Endothelial cell of umbilical vein (primary cell): Measurements from ENCODE around the gene FAM50B. TPM values are rescaled to one million over a fixed set of nuclear protein-coding genes. Genes with fewer than 3 reads are reported as not detected.
A peak's percentile ranks its signal among the peaks of the same experiment; 100 is the strongest.

ENCODE experiments used
- BruUV-seq: library from RNA; stranded (reverse); fragments of 400-500 nt; replicated peaks from 2 replicates; lab custom pipeline; 2021; lab: Mats Ljungman, UMichigan
- CTCF ChIA-PET: fragments of 300-600, 350-600 bp; sonication (Branson Sonifier 250); formaldehyde crosslinking; loops from one replicate; lab custom pipeline; 2021; ENCODE audit warnings: antibody characterized with exemption, inconsistent platforms; lab: Charles Lee
- POLR2A ChIA-PET: fragments of 300-600, 350-600 bp; sonication (Branson Sonifier 250); formaldehyde crosslinking; loops from one replicate; lab custom pipeline; 2021; ENCODE audit warnings: antibody characterized with exemption, inconsistent platforms; lab: Charles Lee
- DNase-seq: peaks from one replicate; pipeline ENCODE4 v3.0.0-alpha.2; 2011; ENCODE audit warnings: low read depth, low spot score
- FAIRE-seq: peaks from 2 replicates; lab custom pipeline; 2011; peaks lifted over from hg19 to GRCh38; lab: Jason Lieb, UNC
- H2AFZ ChIP-seq: 2 replicates; pipeline ENCODE4 v1.6.0; 2012; ENCODE audit warnings: low read depth, low read length, control low read depth, inconsistent platforms
- H3K27ac ChIP-seq: 2 replicates; pipeline ENCODE4 v1.5.1; 2011; ENCODE audit warnings: low read depth, mild to moderate bottlenecking, control low read depth, low read length, moderate library complexity; ENCODE audit not compliant: insufficient read depth
- H3K27me3 ChIP-seq, 2 experiments: 2 replicates each; pipeline versions ENCODE4 v1.6.0 to v1.6.1; 2011; ENCODE audit warnings: low read length in 2 of 2, mixed read lengths in 1 of 2; ENCODE audit not compliant: control insufficient read depth in 2 of 2, insufficient read depth in 2 of 2
- H3K36me3 ChIP-seq, 2 experiments: 2 replicates in 1 of 2; 3 replicates in 1 of 2; pipeline ENCODE4 v1.5.1; 2011; ENCODE audit warnings: low read length in 2 of 2, mild to moderate bottlenecking in 1 of 2, moderate library complexity in 1 of 2; ENCODE audit not compliant: control insufficient read depth in 2 of 2, insufficient read depth in 2 of 2; ENCODE audit errors: extremely low read depth in 1 of 2
- H3K4me1 ChIP-seq: 3 replicates; pipeline ENCODE4 v1.5.1; 2011; ENCODE audit warnings: mild to moderate bottlenecking, low read length; ENCODE audit not compliant: control insufficient read depth, insufficient read depth; ENCODE audit errors: extremely low read depth
- H3K4me2 ChIP-seq: 2 replicates; pipeline ENCODE4 v1.6.1; 2011; ENCODE audit warnings: low read length, control low read depth, mixed read lengths; ENCODE audit not compliant: insufficient read depth
- H3K4me3 ChIP-seq, 3 experiments: fragments of 200-600 bp in 1 of 3; sonication (generic), shearing (Covaris generic) in 1 of 3; replicated peaks in 1 of 3; 2 replicates each; pipeline ENCODE4 v1.5.1; 2011 to 2016; ENCODE audit warnings: control low read depth in 3 of 3, low read length in 3 of 3, mild to moderate bottlenecking in 2 of 3, inconsistent platforms in 1 of 3, low read depth in 1 of 3, moderate library complexity in 1 of 3; ENCODE audit not compliant: insufficient read depth in 1 of 3
- H3K79me2 ChIP-seq: 2 replicates; pipeline ENCODE4 v1.6.0; 2012; ENCODE audit warnings: low read length, inconsistent platforms; ENCODE audit not compliant: control insufficient read depth, insufficient read depth
- H3K9ac ChIP-seq: replicated peaks from 2 replicates; pipeline ENCODE3; 2011; ENCODE audit warnings: low read length, control low read depth; ENCODE audit not compliant: insufficient read depth; ENCODE audit errors: extremely low read depth
- H3K9me1 ChIP-seq: replicated peaks from 3 replicates; pipeline ENCODE4 v1.6.0; 2011; ENCODE audit warnings: mild to moderate bottlenecking, low read length; ENCODE audit not compliant: control insufficient read depth, insufficient read depth; ENCODE audit errors: extremely low read depth
- H3K9me3 ChIP-seq: replicated peaks from 2 replicates; pipeline ENCODE4 v1.5.1; 2012; ENCODE audit warnings: low read length, inconsistent platforms; ENCODE audit not compliant: control insufficient read depth, insufficient read depth
- H4K20me1 ChIP-seq: replicated peaks from 2 replicates; pipeline ENCODE3; 2011; ENCODE audit warnings: mild to moderate bottlenecking, low read length; ENCODE audit not compliant: control insufficient read depth, insufficient read depth; ENCODE audit errors: extremely low read depth
- EZH2 ChIP-seq: IDR thresholded peaks from 2 replicates; pipeline ENCODE4 v1.6.1; 2012; ENCODE audit warnings: borderline replicate concordance, low read depth, mild to moderate bottlenecking, moderate library complexity, low read length, inconsistent platforms; ENCODE audit not compliant: severe bottlenecking
- GATA2 ChIP-seq: IDR thresholded peaks from 2 replicates; pipeline ENCODE4 v1.7.0; 2011; ENCODE audit warnings: low read depth, mild to moderate bottlenecking, moderate library complexity, mixed read lengths, low read length; ENCODE audit not compliant: insufficient read length, insufficient read depth
- MYC ChIP-seq: IDR thresholded peaks from one replicate; pipeline ENCODE4 v1.6.1; 2011; ENCODE audit warnings: mild to moderate bottlenecking, low read depth, low read length
- POLR2A ChIP-seq: IDR thresholded peaks from 2 replicates; pipeline ENCODE4 v1.6.1; 2012; ENCODE audit warnings: low read depth, mild to moderate bottlenecking, control low read depth, low read length
- POLR2AphosphoS5 ChIP-seq: IDR thresholded peaks from 2 replicates; pipeline ENCODE4 v1.6.1; 2012; ENCODE audit warnings: low read depth, mild to moderate bottlenecking, control low read depth, low read length, moderate library complexity; ENCODE audit not compliant: insufficient read depth
- dilution Hi-C: fragments of 300-500 bp; cut with MboI; formaldehyde crosslinking; loops from one replicate; pipeline ENCODE4 v1.15.0; 2019; ENCODE audit warnings: low sequenced_read_pairs; ENCODE audit not compliant: extremely low pct_ligation_motif_present
- intact Hi-C: fragments of 100-400 bp; cut with micrococcal nuclease; formaldehyde crosslinking; loops from one replicate; pipeline ENCODE4 v1.10.0; 2022
- polyA plus RNA-seq, 4 experiments: library from polyadenylated mRNA; depleted of rRNA in 3 of 4; stranded (reverse) in 3 of 4; unstranded in 1 of 4; fragments of >200 nt; gene quantifications; 2 replicates each; pipeline versions ENCODE4 v1.2.1 to v1.2.3, GENCODE V29; 2011 to 2012; ENCODE audit warnings: missing spikeins in 1 of 4
- total RNA-seq: library from RNA; stranded (reverse); gene quantifications from 2 replicates; pipeline ENCODE4 v1.2.3, GENCODE V29; 2021
- TF ChIP-seq, protein P1 (sequence below), 2 donors: IDR thresholded peaks; 1 replicate in 1 of 2; 2 replicates in 1 of 2; pipeline ENCODE4 v1.5.1; 2011; ENCODE audit warnings: low read length in 2 of 2, mild to moderate bottlenecking in 2 of 2, moderate library complexity in 2 of 2, control low read depth in 1 of 2, inconsistent platforms in 1 of 2, low read depth in 1 of 2; ENCODE audit not compliant: insufficient read depth in 1 of 2; ENCODE audit errors: extremely low read depth in 1 of 2

FAM50B gene
- total and polyA plus RNA-seq, 2 donors (not counting 3 experiments of a cell fraction or from before 2014, with no cell fraction given) = 10.0 to 14.1 TPM

DNA sequence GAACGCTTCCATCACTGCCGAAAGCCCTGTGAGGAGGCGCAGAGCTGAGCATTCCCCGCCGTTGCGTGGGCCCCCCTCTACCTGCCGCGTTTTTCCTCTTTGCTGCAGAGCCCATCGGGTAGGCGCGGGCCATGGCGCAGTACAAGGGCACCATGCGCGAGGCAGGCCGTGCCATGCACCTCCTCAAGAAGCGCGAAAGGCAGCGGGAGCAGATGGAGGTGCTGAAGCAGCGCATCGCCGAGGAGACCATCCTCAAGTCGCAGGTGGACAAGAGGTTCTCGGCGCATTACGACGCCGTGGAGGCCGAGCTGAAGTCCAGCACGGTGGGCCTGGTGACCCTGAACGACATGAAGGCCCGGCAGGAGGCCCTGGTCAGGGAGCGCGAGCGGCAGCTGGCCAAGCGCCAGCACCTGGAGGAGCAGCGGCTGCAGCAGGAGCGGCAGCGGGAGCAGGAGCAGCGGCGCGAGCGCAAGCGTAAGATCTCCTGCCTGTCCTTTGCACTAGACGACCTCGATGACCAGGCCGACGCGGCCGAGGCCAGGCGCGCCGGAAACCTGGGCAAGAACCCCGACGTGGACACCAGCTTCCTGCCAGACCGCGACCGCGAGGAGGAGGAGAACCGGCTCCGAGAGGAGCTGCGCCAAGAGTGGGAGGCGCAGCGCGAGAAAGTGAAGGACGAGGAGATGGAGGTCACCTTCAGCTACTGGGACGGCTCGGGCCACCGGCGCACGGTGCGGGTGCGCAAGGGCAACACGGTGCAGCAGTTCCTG is 693 bp downstream of the FAM50B start:
- FAIRE-seq = no peak

More for the DNA sequence above, 693 bp downstream of the FAM50B start:
- Histone ChIP-seq H3K4me2 (peak overlapping the region; percentile 23), H3K9me1 (no peaks in the 10 kb centered on the region), H3K79me2 (no peaks in the 10 kb centered on the region), H3K36me3 (no peaks in the 10 kb centered on the region), H3K27me3 (no peaks in the 10 kb centered on the region), H3K9ac (peak overlapping the region; percentile 45), H3K9me3 (no peaks in the 10 kb centered on the region), H4K20me1 (no peaks in the 10 kb centered on the region), H3K4me3 (peak overlapping the region; percentile 3 to 31 (median 12)), H2AFZ (peak overlapping the region; percentile 58), H3K4me1 (peaks cover 4% of the 10 kb centered on the region), H3K27ac (peak overlapping the region; percentile 21)
- dilution Hi-C loops = no loop called here
- CTCF ChIA-PET = interaction anchor here (0.7 to 7.2 kb wide), 40 partner anchors 10 to 468 kb away, joined by 3 to 162 read pairs (median 10); partner anchors contain the start of gene PXDC1
- TSS peak; percentile 52 for BruUV-seq
- TF ChIP-seq GATA2 (no peak), POLR2A (no peak), MYC (no peak), POLR2AphosphoS5 (no peak), EZH2 (no peak)
- TF ChIP-seq, protein P1, sequence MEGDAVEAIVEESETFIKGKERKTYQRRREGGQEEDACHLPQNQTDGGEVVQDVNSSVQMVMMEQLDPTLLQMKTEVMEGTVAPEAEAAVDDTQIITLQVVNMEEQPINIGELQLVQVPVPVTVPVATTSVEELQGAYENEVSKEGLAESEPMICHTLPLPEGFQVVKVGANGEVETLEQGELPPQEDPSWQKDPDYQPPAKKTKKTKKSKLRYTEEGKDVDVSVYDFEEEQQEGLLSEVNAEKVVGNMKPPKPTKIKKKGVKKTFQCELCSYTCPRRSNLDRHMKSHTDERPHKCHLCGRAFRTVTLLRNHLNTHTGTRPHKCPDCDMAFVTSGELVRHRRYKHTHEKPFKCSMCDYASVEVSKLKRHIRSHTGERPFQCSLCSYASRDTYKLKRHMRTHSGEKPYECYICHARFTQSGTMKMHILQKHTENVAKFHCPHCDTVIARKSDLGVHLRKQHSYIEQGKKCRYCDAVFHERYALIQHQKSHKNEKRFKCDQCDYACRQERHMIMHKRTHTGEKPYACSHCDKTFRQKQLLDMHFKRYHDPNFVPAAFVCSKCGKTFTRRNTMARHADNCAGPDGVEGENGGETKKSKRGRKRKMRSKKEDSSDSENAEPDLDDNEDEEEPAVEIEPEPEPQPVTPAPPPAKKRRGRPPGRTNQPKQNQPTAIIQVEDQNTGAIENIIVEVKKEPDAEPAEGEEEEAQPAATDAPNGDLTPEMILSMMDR (IDR thresholded peaks at IDR 0.05; ENCODE audit: extremely low read depth in 1 of 2, insufficient read depth in 1 of 2, low read depth in 1 of 2, low read length in 2 of 2) = no peak
- POLR2A ChIA-PET = interaction anchor here (1.0 to 1.2 kb wide), 3 partner anchors 64 to 100 kb away, joined by 3 to 5 read pairs (median 4); no protein-coding TSS in a partner anchor
- intact Hi-C loops = loop anchor here (1.0 to 2.0 kb wide), 10 partner anchors 24 to 141 kb away; no protein-coding TSS in a partner anchor
- peak; percentile 39 for DNase-seq
